GM23338 (cell line): Measurements from ENCODE around the gene SEMA6D.

Experiments used
- CREB1 ChIP-seq: fragments of 250-450 bp; sonication (Bioruptor Pico); IDR thresholded peaks from 2 replicates; pipeline ENCODE4 v1.5.0; 2020; ENCODE audit warnings: low read depth, mild to moderate bottlenecking, moderate library complexity
- ETS1 ChIP-seq: IDR thresholded peaks from 2 replicates; pipeline ENCODE4 v1.6.1; 2016; ENCODE audit warnings: antibody characterized with exemption
- EZH2 ChIP-seq: fragments of 200-600 bp; sonication (generic); IDR thresholded peaks from one replicate; pipeline ENCODE4 v1.8.0; 2017; ENCODE audit warnings: antibody characterized with exemption, mild to moderate bottlenecking, low read depth; ENCODE audit not compliant: unreplicated experiment
- EZH2phosphoT487 ChIP-seq: fragments of 200-600 bp; sonication (generic); IDR thresholded peaks from one replicate; pipeline ENCODE4 v1.8.1; 2018; ENCODE audit warnings: antibody characterized with exemption; ENCODE audit not compliant: unreplicated experiment
- JUNB ChIP-seq: IDR thresholded peaks from one replicate; pipeline ENCODE4 v1.6.1; 2016; ENCODE audit warnings: antibody characterized with exemption; ENCODE audit not compliant: unreplicated experiment
- NANOG ChIP-seq: IDR thresholded peaks from 2 replicates; pipeline ENCODE4 v1.6.1; 2016; ENCODE audit warnings: antibody characterized with exemption, borderline replicate concordance
- POLR2AphosphoS5 ChIP-seq: IDR thresholded peaks from 2 replicates; pipeline ENCODE4 v1.6.1; 2016; ENCODE audit warnings: antibody characterized with exemption, low read depth
- STAT1 ChIP-seq: IDR thresholded peaks from one replicate; pipeline ENCODE4 v1.6.1; 2016; ENCODE audit warnings: antibody characterized with exemption; ENCODE audit not compliant: unreplicated experiment
- ZNF114 ChIP-seq: fragments of 250-450 bp; sonication (Bioruptor Pico); IDR thresholded peaks from 2 replicates; pipeline ENCODE4 v1.5.0; 2020; ENCODE audit warnings: mild to moderate bottlenecking, moderate library complexity
- TF ChIP-seq, protein P1 (sequence below), 2 experiments: fragments of 200-600 bp in 1 of 2; sonication (generic) in 1 of 2; conservative IDR thresholded peaks; 2 replicates each; pipeline versions ENCODE4 v1.5.1 to v1.6.1; 2016 to 2017; ENCODE audit warnings: antibody characterized with exemption in 2 of 2, low read depth in 2 of 2, mild to moderate bottlenecking in 2 of 2, moderate library complexity in 1 of 2
- TF ChIP-seq, protein P2 (sequence below): IDR thresholded peaks from one replicate; pipeline ENCODE4 v1.6.1; 2018; ENCODE audit warnings: antibody characterized with exemption; ENCODE audit not compliant: unreplicated experiment

DNA sequence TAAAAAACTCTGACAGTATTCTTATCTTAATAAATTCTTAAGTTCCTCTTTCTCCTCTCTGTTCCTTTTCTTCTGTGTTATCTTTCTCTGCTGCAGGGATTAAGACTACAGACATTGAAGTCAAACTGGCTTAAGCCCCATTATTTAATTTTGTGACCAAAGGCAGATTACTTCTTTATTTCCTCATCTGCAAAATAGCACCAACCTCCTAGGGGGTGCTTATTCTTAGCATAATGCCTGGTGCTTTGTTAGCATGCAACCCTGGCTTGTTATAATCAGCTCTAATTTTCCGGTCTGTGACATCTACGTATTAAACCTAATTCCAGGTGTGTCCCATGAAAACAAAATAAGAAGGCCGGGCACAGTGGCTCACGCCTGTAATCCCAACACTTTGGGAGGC lies 23.8 kb downstream of the SEMA6D start:
- TF ChIP-seq, protein P1, sequence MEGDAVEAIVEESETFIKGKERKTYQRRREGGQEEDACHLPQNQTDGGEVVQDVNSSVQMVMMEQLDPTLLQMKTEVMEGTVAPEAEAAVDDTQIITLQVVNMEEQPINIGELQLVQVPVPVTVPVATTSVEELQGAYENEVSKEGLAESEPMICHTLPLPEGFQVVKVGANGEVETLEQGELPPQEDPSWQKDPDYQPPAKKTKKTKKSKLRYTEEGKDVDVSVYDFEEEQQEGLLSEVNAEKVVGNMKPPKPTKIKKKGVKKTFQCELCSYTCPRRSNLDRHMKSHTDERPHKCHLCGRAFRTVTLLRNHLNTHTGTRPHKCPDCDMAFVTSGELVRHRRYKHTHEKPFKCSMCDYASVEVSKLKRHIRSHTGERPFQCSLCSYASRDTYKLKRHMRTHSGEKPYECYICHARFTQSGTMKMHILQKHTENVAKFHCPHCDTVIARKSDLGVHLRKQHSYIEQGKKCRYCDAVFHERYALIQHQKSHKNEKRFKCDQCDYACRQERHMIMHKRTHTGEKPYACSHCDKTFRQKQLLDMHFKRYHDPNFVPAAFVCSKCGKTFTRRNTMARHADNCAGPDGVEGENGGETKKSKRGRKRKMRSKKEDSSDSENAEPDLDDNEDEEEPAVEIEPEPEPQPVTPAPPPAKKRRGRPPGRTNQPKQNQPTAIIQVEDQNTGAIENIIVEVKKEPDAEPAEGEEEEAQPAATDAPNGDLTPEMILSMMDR (conservative IDR thresholded peaks at IDR 0.05; ENCODE audit: low read depth in 2 of 2), result no peak
- TF ChIP-seq EZH2 (no peak), ZNF114 (CRISPR knock-in tag) (no peak), EZH2phosphoT487 (no peak), POLR2AphosphoS5 (no peak), JUNB (no peak), CREB1 (CRISPR knock-in tag) (no peak), ETS1 (no peak), STAT1 (no peak), NANOG (no peak)
- TF ChIP-seq, protein P2, sequence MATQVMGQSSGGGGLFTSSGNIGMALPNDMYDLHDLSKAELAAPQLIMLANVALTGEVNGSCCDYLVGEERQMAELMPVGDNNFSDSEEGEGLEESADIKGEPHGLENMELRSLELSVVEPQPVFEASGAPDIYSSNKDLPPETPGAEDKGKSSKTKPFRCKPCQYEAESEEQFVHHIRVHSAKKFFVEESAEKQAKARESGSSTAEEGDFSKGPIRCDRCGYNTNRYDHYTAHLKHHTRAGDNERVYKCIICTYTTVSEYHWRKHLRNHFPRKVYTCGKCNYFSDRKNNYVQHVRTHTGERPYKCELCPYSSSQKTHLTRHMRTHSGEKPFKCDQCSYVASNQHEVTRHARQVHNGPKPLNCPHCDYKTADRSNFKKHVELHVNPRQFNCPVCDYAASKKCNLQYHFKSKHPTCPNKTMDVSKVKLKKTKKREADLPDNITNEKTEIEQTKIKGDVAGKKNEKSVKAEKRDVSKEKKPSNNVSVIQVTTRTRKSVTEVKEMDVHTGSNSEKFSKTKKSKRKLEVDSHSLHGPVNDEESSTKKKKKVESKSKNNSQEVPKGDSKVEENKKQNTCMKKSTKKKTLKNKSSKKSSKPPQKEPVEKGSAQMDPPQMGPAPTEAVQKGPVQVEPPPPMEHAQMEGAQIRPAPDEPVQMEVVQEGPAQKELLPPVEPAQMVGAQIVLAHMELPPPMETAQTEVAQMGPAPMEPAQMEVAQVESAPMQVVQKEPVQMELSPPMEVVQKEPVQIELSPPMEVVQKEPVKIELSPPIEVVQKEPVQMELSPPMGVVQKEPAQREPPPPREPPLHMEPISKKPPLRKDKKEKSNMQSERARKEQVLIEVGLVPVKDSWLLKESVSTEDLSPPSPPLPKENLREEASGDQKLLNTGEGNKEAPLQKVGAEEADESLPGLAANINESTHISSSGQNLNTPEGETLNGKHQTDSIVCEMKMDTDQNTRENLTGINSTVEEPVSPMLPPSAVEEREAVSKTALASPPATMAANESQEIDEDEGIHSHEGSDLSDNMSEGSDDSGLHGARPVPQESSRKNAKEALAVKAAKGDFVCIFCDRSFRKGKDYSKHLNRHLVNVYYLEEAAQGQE, result no peak
